CD8-positive, alpha-beta memory T cell (primary cell): ENCODE results near the gene LRRC4C. TPM values are rescaled to one million over a fixed set of nuclear protein-coding genes. Genes with fewer than 3 reads are reported as not detected.
A peak's percentile ranks its signal among the peaks of the same experiment; 100 is the strongest.

Experiments used
- CTCF ChIA-PET: fragments of 350-600 bp; sonication (Branson Sonifier 250); formaldehyde crosslinking; loops from one replicate; lab custom pipeline; 2021; ENCODE audit warnings: antibody characterized with exemption; lab: Charles Lee
- POLR2A ChIA-PET: fragments of 350-600 bp; sonication (Branson Sonifier 250); formaldehyde crosslinking; loops from one replicate; lab custom pipeline; 2021; ENCODE audit warnings: antibody characterized with exemption; lab: Charles Lee
- DNase-seq, 5 donors: peaks; one replicate each; pipeline versions ENCODE4 v3.0.0 to v3.0.0-alpha.2; 2020 to 2022; ENCODE audit warnings: mixed read lengths in 1 of 5
- H3K27ac ChIP-seq: one replicate; pipeline ENCODE4 v1.7.0; 2013; ENCODE audit warnings: low read depth, mild to moderate bottlenecking, low read length, moderate library complexity
- H3K27me3 ChIP-seq: 2 replicates; pipeline ENCODE4 v1.7.0; 2013; ENCODE audit warnings: low read length, mild to moderate bottlenecking; ENCODE audit not compliant: insufficient read depth, poor library complexity, severe bottlenecking
- H3K36me3 ChIP-seq: 2 replicates; pipeline ENCODE4 v1.7.0; 2013; ENCODE audit warnings: mild to moderate bottlenecking, low read length, moderate library complexity; ENCODE audit not compliant: insufficient read depth
- H3K4me1 ChIP-seq: 2 replicates; pipeline ENCODE4 v1.7.0; 2013; ENCODE audit warnings: mild to moderate bottlenecking, low read length, moderate library complexity; ENCODE audit not compliant: insufficient read depth
- H3K4me3 ChIP-seq: 2 replicates; pipeline ENCODE4 v1.7.0; 2013; ENCODE audit warnings: mild to moderate bottlenecking, low read length
- H3K9me3 ChIP-seq: 2 replicates; pipeline ENCODE4 v1.7.0; 2013; ENCODE audit warnings: mild to moderate bottlenecking, low read length
- H3K27ac Mint-ChIP-seq, 8 donors: one replicate each; pipeline ENCODE4 v1.8.0; 2020 to 2021; ENCODE audit warnings: mixed read lengths in 8 of 8, mild to moderate bottlenecking in 6 of 8, inconsistent platforms in 3 of 8, moderate library complexity in 3 of 8
- H3K27me3 Mint-ChIP-seq, 2 donors: one replicate each; pipeline ENCODE4 v1.8.0; 2020 to 2021; ENCODE audit warnings: mixed read lengths in 2 of 2, mild to moderate bottlenecking in 1 of 2, moderate library complexity in 1 of 2
- H3K36me3 Mint-ChIP-seq, 3 donors: one replicate each; pipeline ENCODE4 v1.8.0; 2020 to 2021; ENCODE audit warnings: mixed read lengths in 3 of 3, inconsistent platforms in 1 of 3, mild to moderate bottlenecking in 1 of 3
- H3K4me1 Mint-ChIP-seq, 3 donors: one replicate each; pipeline ENCODE4 v1.8.0; 2020 to 2021; ENCODE audit warnings: mixed read lengths in 3 of 3, inconsistent platforms in 1 of 3, mild to moderate bottlenecking in 1 of 3
- H3K4me3 Mint-ChIP-seq, 7 donors: one replicate each; pipeline ENCODE4 v1.8.0; 2020 to 2021; ENCODE audit warnings: mixed read lengths in 7 of 7, mild to moderate bottlenecking in 6 of 7, moderate library complexity in 4 of 7, inconsistent platforms in 2 of 7
- H3K9me3 Mint-ChIP-seq, 5 donors: one replicate each; pipeline ENCODE4 v1.8.0; 2020 to 2022; ENCODE audit warnings: mixed read lengths in 5 of 5, mild to moderate bottlenecking in 3 of 5, moderate library complexity in 2 of 5, inconsistent platforms in 1 of 5
- polyA plus RNA-seq: library from polyadenylated mRNA; unstranded; fragments of 300-500 nt; fragmentation: Illumina TruSeq; gene quantifications from one replicate; pipeline ENCODE4 v1.2.3, GENCODE V29; 2021
- total RNA-seq, 2 experiments: library from RNA; stranded (reverse); gene quantifications; one replicate each; pipeline ENCODE4 v1.2.3, GENCODE V29; 2021

The LRRC4C gene
- total and polyA plus RNA-seq, 3 experiments from 2014 or later = not detected

- ChIA-PET CTCF (no interaction called here), POLR2A (no interaction called here)
- peaks cover 5 to 7% of the 10 kb centered on the region in 2 donors for H3K27me3 Mint-ChIP-seq
- H3K36me3 ChIP-seq = no peaks in the 10 kb centered on the region
- peaks cover 10 to 20% (median 13%) of the 10 kb centered on the region in 5 donors for H3K9me3 Mint-ChIP-seq
- no peak overlapping the region for H3K27ac ChIP-seq
- no peaks in the 10 kb centered on the region for H3K27me3 ChIP-seq
- DNase-seq = no peak
- H3K36me3 Mint-ChIP-seq = no peaks in the 10 kb centered on the region
- no peak overlapping the region for H3K27ac Mint-ChIP-seq
- H3K4me3 Mint-ChIP-seq = no peak overlapping the region
- H3K9me3 ChIP-seq = no peaks in the 10 kb centered on the region
- no peaks in the 10 kb centered on the region for H3K4me1 ChIP-seq
- H3K4me1 Mint-ChIP-seq = peaks cover 0 to 5% (median 4%) of the 10 kb centered on the region in 3 donors
- H3K4me3 ChIP-seq = no peak overlapping the region
Measured at GRCh38 chr11:40294349-40294735, 1165.1 kb downstream of the LRRC4C start.

DNA sequence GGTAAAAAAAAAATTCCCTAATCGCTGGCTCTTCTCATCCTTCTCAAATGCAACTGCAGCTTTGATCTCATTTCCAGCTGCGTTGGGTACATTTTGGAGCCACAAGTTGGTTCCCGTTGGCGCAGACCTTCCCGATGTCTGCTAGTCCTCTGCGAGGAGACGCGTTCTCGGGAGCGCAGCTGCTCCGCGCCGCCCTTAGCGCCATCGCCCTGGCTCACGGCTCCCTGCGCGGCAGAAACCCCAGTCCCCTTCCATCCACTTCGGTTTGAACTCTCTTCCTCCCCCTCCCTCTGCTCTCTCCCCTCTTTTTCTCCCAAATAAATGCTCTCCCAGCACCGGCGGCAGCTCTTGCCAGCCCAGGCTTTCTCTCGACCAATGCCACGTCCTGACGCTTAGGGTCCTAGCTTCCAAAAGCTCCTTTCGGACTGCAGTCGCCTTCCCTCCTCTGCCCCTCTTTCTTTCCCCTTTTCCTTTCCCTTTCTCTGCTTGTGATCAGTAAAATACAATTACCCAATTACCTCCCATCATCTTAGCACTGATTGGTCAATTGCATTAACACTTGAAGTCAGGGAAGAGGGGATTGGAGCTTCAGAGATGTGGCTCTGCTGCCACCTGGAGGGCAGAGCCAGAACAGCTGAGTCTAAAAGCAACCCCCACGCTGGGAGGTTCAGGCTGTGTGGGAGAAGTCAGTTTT, 1165.7 kb downstream of the LRRC4C start:
- H3K4me3 ChIP-seq = peak overlapping the region; percentile 21
- H3K27ac ChIP-seq = no peak overlapping the region
- H3K9me3 ChIP-seq = no peaks in the 10 kb centered on the region
- no peak overlapping the region for H3K27ac Mint-ChIP-seq
- H3K4me3 Mint-ChIP-seq = peak overlapping the region in 3 of 7 donors; percentile 6 to 45 (median 35)
- peaks cover 0 to 5% (median 4%) of the 10 kb centered on the region in 3 donors for H3K4me1 Mint-ChIP-seq
- POLR2A ChIA-PET = no interaction called here
- H3K4me1 ChIP-seq = no peaks in the 10 kb centered on the region
- peaks cover 10 to 20% (median 13%) of the 10 kb centered on the region in 5 donors for H3K9me3 Mint-ChIP-seq
- no peaks in the 10 kb centered on the region for H3K36me3 ChIP-seq
- CTCF ChIA-PET = no interaction called here
- no peaks in the 10 kb centered on the region for H3K36me3 Mint-ChIP-seq
- no peaks in the 10 kb centered on the region for H3K27me3 ChIP-seq
- DNase-seq = peak in 1 of 5 donors; percentile 1
- peaks cover 5 to 7% of the 10 kb centered on the region in 2 donors for H3K27me3 Mint-ChIP-seq

DNA sequence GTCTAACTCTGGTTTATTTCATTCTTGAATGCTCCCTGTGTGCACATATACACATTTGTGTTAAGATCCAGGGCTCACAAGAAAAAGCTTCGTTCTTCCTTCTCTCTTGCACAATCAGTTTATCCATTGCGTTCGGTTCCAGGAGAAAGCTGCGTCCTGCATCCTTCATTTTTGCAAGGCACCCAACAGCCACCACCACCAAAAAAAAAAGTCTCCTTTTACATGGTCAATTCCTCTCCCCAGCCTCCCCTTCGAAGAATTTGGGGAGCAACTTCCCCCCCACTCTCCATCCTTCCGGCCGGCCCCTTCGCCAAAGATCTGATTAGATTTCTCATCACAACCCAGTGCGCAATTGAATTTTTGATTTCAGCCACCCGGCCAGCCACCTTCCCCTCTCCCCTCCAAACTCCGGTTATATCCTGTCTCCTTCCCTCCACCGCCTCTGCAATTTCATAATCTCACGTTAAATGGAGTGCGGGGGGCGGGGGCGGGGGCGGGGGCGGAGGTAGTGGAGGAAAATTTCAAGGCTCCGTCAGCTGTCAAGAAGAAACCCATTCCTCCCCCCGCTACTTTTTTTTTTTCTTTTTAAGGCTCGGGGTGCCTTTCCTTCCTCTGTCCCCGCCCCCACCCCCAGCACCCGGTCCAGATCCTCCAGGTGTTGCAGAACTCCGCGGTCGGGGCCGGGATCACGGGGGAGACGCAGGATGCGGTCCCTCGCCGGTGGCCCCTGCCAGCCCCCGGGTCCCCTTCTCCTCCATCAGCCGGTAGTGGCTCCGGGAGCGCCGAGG, 1166.5 kb downstream of the LRRC4C start:
- ChIA-PET CTCF (no interaction called here), POLR2A (no interaction called here)
- H3K27ac Mint-ChIP-seq = peak overlapping the region in 2 of 8 donors; percentile 19 to 50
- H3K36me3 ChIP-seq = no peaks in the 10 kb centered on the region
- H3K4me3 Mint-ChIP-seq = peak overlapping the region in 1 of 7 donors; percentile 27
- peaks cover 0 to 5% (median 4%) of the 10 kb centered on the region in 3 donors for H3K4me1 Mint-ChIP-seq
- no peak overlapping the region for H3K27ac ChIP-seq
- no peaks in the 10 kb centered on the region for H3K4me1 ChIP-seq
- H3K36me3 Mint-ChIP-seq = no peaks in the 10 kb centered on the region
- DNase-seq = no peak
- H3K27me3 Mint-ChIP-seq = peaks cover 5 to 7% of the 10 kb centered on the region in 2 donors
- H3K9me3 ChIP-seq = no peaks in the 10 kb centered on the region
- H3K4me3 ChIP-seq = no peak overlapping the region
- peaks cover 10 to 20% (median 13%) of the 10 kb centered on the region in 5 donors for H3K9me3 Mint-ChIP-seq
- no peaks in the 10 kb centered on the region for H3K27me3 ChIP-seq

GRCh38 chr11:40291741-40292140, 1167.7 kb downstream of the LRRC4C start:
- Histone ChIP-seq H3K27me3 (no peaks in the 10 kb centered on the region), H3K4me1 (no peaks in the 10 kb centered on the region), H3K4me3 (no peak overlapping the region), H3K36me3 (no peaks in the 10 kb centered on the region), H3K27ac (no peak overlapping the region), H3K9me3 (no peaks in the 10 kb centered on the region)
- Mint-ChIP-seq H3K27ac (no peak overlapping the region), H3K36me3 (no peaks in the 10 kb centered on the region), H3K9me3 (peaks cover 6 to 20% (median 13%) of the 10 kb centered on the region in 5 donors), H3K27me3 (peaks cover 5 to 7% of the 10 kb centered on the region in 2 donors), H3K4me1 (peaks cover 0 to 5% (median 4%) of the 10 kb centered on the region in 3 donors), H3K4me3 (no peak overlapping the region)
- no peak for DNase-seq
- POLR2A ChIA-PET = no interaction called here
- CTCF ChIA-PET = no interaction called here

- H3K27me3 ChIP-seq = no peaks in the 10 kb centered on the region
- CTCF ChIA-PET = no interaction called here
- H3K4me1 Mint-ChIP-seq = peaks cover 0 to 5% (median 4%) of the 10 kb centered on the region in 3 donors
- POLR2A ChIA-PET = no interaction called here
- H3K9me3 ChIP-seq = no peaks in the 10 kb centered on the region
- no peak overlapping the region for H3K27ac ChIP-seq
- DNase-seq = no peak
- H3K4me3 ChIP-seq = no peak overlapping the region
- peaks cover 6 to 20% (median 13%) of the 10 kb centered on the region in 5 donors for H3K9me3 Mint-ChIP-seq
- H3K27ac Mint-ChIP-seq = no peak overlapping the region
- peaks cover 5 to 7% of the 10 kb centered on the region in 2 donors for H3K27me3 Mint-ChIP-seq
- no peak overlapping the region for H3K4me3 Mint-ChIP-seq
- no peaks in the 10 kb centered on the region for H3K36me3 Mint-ChIP-seq
- no peaks in the 10 kb centered on the region for H3K36me3 ChIP-seq
- no peaks in the 10 kb centered on the region for H3K4me1 ChIP-seq
Measured at GRCh38 chr11:40291329-40291728, 1168.1 kb downstream of the LRRC4C start.

- Mint-ChIP-seq H3K9me3 (peaks cover 6 to 20% (median 11%) of the 10 kb centered on the region in 5 donors), H3K4me3 (no peak overlapping the region), H3K36me3 (no peaks in the 10 kb centered on the region), H3K27ac (no peak overlapping the region), H3K27me3 (peaks cover 5 to 7% of the 10 kb centered on the region in 2 donors), H3K4me1 (peaks cover 0 to 5% (median 4%) of the 10 kb centered on the region in 3 donors)
- Histone ChIP-seq H3K4me1 (no peaks in the 10 kb centered on the region), H3K36me3 (no peaks in the 10 kb centered on the region), H3K27ac (no peak overlapping the region), H3K4me3 (no peak overlapping the region), H3K9me3 (no peaks in the 10 kb centered on the region), H3K27me3 (no peaks in the 10 kb centered on the region)
- CTCF ChIA-PET = no interaction called here
- DNase-seq = no peak
- POLR2A ChIA-PET = no interaction called here
Measured at GRCh38 chr11:40290171-40290631, 1169.3 kb downstream of the LRRC4C start.

DNA sequence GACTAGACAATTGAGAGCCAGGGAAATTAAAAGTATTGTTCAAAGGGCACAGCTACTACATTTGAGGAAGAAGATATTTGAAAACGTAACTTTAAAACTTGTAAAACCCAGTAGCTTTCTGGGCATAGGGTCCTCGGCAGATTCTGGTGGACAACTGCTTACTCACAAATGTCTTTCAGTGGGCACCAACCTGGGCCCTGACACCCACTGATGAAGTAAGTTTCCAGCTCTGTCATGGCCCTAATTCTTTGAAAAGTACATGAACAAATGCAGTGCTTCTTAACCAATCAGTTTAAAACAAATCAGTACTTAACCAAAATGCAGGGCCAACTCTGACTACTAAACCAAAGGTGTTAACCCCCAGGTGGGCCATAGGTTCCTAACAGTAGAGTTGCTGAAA, 1170.1 kb downstream of the LRRC4C start:
- H3K36me3 Mint-ChIP-seq = no peaks in the 10 kb centered on the region
- peaks cover 7 to 20% (median 12%) of the 10 kb centered on the region in 5 donors for H3K9me3 Mint-ChIP-seq
- CTCF ChIA-PET = no interaction called here

More for the DNA sequence above, 1170.1 kb downstream of the LRRC4C start:
- DNase-seq = no peak
- H3K27ac Mint-ChIP-seq = no peak overlapping the region
- no peak overlapping the region for H3K4me3 Mint-ChIP-seq
- H3K27me3 ChIP-seq = no peaks in the 10 kb centered on the region
- POLR2A ChIA-PET = no interaction called here
- no peaks in the 10 kb centered on the region for H3K9me3 ChIP-seq
- no peak overlapping the region for H3K4me3 ChIP-seq
- H3K27me3 Mint-ChIP-seq = peaks cover 5 to 7% of the 10 kb centered on the region in 2 donors
- peaks cover 0 to 5% (median 4%) of the 10 kb centered on the region in 3 donors for H3K4me1 Mint-ChIP-seq
- no peaks in the 10 kb centered on the region for H3K4me1 ChIP-seq
- H3K36me3 ChIP-seq = no peaks in the 10 kb centered on the region
- no peak overlapping the region for H3K27ac ChIP-seq
